T-helper 22 cell (primary cell): ENCODE data around the gene GALNT16.

ENCODE experiments used
- DNase-seq: peaks from one replicate; pipeline ENCODE4 v3.0.0-alpha.2; 2020; ENCODE audit warnings: low read depth

GALNT16 gene

GRCh38 chr14:69405762-69406161 is 145.8 kb downstream of the GALNT16 start:
- no peak for DNase-seq
